GM18502 (cell line): ENCODE measurements around the gene AP5B1.

ENCODE experiments used
- ATAC-seq: cut with Tn5 transposase; IDR thresholded peaks from one replicate; pipeline ENCODE4 v1.9.1; 2021; ENCODE audit warnings: mild to moderate bottlenecking; ENCODE audit not compliant: unreplicated experiment, poor library complexity

Gene AP5B1

DNA sequence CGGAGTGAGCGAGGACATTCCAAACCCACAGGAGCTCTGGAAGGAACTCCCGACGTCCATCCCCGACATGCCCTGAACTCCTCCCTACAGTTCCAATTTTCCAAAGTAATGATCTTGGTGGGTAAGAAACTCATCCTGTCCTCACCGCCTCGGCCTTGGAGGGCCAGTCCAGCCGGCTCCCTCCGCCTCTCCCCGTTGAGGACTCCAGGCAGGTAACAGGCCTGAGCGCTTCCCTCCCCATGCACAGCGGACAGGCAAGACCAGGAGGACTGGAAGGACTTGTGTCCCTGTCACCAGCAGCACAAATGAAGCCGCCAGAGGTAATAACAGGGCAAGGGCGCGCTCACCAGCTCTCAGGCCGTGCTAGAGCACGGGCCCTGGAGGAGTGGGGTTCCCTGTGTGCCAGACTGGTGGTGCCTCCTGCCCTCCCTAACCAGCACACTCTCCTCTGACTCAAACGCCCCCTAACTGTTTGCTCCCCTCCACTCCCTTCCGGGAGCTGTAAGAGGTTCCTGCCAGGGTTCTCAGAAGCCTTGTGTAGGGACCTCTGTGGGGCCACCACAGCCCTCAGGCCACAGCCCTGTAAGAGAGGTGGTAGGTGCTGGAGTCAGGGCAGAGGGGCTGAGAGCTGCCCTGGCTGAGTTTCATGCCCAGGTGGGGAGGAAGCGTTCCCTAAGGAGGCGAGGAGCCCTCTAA is 23.2 kb upstream of the AP5B1 start:
- ATAC-seq, result no peak

DNA sequence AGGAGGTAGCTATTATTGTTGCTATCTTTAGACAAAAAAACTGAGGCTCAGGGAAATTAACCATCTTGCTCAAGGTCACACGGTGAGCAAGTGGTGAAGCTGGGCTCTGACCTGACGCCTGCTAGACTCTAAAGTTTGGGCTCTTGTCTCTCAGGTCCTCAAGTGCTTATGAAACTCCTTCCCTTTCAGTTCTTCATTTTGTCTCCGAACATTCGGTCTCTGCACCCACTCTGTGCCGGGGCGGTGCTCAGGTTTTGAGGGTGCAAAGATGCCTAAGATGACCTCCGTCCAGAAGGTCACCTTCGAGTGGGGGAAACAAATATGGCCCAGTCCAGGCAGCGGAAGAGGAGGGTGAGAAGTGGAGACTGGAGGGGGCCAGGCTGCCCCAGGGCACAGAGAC is 22.1 kb upstream of the AP5B1 start:
- no peak for ATAC-seq

DNA sequence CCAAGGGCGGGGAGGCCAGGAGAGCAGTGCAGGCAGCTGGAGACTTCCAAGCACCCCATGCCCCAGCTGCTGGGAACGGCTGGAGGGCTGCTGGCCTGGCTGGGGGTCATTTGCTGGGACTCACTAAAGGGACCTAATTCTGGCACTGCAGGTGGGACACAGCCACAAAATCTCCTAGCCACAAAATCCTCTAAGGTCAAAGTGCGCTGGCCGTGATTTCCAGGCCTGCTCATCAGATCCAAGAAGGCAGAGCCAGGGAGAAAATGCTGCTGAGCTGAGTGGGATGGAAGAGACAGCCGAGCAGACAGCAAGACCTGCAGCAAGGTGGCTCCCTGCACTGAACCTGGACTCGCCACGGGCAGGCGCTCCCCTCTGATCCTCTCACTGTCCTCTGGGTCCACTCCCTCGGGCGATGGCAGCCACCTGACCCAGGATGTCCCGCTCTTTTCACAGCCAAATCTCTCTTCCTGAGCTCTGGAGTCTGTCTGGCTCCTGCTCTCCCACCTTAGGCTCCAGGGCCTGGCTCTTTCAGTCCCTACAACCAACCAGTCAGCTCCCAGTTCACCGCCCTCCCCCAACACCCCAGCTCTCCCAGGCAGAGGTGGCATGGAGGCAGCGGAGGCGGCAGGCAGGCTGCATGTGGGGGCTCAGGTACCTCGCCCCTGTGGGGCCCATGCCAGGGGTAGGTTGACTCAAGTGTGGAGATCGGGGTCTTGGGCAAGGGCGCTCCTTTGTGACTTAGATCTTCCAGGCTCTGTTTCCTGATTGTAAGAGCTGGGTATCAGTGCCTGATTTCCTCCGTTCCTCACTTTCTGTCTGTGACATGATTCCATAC is 20.6 kb upstream of the AP5B1 start:
- ATAC-seq, result no peak

DNA sequence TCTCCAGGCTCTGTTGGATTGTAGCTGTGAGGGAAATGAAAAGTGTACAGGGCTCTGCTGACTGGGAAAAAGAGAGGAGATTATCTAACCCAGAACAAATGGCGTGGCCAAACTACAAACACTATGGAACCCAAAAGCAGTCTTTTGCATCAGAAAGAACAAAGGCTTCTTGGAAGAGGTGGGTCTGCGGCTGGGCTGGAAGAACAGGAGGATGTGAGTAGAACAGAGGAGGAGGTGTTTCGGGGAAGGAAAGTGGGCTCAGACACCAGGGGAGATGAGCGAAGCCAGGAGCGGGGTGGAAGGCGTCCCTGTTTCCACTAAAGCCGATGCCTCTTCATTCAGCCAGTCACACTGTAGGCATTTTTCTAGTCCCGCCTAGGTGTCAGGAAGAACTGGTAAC is 18.1 kb upstream of the AP5B1 start:
- no peak for ATAC-seq

DNA sequence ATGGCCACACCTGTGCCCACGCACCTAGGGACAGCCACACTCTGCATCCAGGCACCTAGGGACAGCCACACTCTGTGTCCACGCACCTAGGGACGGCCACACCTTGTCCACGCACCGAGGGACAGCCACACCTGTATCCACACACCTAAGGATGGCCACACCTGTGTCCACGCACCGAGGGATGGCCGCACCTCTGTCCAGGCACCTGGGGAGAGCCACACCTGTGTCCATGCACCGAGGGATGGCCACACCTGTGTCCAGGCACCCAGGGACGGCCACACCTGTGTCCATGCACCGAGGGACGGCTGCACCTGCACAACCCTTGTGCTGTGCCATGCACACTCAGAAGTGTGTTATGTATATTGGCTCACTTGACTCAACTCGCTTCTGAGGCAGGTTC is 16.9 kb upstream of the AP5B1 start:
- no peak for ATAC-seq

DNA sequence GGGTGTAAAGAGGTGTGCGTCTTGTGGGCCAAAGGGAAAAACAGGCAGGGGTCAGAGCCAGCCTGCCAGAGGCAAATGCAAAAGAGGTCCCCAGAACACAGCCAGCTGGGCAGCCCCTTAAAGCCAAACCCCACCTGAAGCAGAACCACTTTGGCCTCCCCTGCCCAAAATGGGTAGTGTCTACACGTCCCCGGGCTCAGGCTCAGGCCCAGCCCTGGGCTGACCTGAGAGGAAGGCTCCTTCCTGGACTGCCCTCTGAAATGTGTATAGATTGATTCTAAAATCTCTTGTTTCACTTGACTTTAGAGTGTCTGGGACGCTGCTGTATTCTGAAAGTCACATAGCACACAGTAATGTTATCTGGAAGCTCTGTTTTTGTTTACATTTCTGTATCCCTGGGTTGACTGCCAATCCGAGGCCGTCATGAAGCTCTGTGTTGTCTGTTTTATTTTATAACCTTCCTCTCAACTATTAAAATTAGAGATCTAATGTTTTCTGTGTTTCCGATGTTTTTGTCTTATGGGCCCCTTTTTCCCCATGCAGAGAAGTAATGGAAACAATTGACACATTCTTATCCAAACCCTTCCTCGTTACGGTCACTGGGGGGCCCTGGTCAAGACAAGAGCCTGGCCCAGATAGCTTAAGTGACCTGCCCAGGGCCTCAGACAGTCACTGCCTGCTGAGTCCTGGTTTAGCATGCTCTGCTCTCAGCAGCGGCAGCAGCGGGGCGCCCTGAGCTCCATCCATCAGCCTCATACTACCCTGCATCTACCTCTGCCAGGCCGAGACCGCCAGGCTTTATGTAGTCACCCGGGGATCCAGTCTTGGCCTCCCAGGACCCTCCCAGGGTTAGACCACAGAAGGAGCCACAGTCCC is 16.2 kb upstream of the AP5B1 start:
- ATAC-seq, result no peak

DNA sequence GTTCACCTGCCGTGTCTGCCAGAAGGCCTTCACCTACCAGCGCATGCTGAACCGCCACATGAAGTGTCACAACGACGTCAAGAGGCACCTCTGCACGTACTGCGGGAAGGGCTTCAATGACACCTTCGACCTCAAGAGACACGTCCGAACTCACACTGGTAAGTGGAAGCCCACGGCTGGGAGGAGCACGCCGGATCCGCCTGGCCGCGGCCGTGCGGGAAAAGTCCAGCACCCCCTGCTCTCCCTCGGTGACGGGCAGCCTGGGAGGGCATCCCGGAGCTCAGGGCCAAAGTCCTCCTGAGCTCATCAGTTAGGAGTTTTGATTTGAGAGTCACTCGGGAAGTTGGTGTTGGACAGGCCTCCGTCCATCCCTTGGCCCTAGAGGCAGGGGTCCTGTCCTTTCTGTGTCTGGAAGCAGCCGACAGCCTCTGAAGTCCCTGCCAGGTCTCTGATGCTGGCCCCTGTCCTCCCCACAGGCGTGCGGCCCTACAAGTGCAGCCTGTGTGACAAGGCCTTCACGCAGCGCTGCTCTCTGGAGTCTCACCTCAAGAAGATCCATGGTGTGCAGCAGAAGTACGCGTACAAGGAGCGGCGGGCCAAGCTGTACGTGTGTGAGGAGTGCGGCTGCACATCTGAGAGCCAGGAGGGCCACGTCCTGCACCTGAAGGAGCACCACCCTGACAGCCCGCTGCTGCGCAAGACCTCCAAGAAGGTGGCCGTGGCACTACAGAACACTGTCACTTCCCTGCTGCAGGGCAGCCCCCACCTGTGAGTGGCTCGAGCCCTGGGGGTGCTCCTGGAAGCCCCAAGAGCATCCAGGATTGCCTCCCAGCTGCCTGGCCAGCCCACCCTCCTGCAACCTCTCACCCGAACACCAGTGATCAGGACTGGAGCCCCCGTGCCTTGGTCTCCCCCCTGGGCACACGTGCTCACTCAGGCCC is 14.1 kb upstream of the AP5B1 start:
- ATAC-seq, result no peak

DNA sequence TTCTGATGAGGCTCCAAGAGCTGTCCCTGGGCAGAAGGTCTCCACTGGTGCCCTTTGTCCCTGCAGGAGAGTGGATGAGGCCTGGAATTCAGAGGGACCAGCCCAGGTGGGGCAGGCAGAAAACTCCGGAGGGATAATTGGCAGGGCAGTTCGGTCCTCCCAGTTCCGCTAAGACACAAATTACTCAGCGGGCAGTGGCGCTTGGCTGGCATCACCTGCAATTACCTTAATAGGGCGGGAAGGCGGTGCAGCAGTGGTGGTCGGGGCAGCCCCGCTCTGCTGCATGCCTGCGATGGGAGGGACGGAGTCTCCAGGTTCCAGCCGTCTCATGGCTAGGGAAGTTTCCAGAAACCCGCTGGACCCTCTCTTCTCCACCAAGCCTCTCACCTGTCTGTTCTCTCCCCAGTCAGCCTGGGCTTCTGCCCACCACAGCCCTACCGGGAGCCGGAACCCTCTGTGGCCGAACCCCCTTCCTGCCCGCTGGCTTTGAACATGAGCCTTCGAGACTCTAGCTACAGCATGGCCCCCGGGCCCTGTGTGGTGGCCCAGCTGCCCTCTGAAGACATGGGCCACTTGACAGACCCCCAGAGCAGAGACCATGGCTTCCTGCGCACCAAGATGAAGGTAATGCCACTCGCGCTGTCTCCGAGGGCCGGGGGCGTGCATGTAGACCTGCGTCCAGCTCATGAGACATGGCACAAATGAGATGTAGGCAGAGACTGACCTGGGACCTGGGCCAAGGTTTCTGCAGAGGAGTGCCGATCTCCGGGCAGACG is 13.0 kb upstream of the AP5B1 start:
- no peak for ATAC-seq

DNA sequence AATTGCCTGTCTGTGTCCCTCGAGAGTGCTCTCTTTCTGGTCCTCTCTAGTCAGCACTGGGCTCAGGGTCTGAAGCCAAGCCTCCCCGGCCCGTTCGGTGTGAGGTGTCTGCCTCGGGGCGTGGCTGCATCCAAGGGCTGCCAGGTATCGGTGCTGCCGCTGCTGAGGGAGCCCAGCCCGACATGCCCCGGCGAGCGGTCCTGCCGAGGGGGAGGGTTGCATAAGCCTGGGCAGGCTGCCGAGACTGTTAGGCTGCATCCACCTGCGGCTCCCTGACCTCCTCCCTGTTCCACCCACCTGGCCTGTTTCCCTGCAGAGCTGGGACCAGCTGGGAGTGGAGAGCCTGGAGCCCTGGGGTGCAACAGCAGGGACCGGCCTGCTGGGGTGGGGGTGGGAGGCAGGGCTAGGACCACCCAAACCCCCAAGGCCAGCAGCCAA is 12.4 kb upstream of the AP5B1 start:
- no peak for ATAC-seq

DNA sequence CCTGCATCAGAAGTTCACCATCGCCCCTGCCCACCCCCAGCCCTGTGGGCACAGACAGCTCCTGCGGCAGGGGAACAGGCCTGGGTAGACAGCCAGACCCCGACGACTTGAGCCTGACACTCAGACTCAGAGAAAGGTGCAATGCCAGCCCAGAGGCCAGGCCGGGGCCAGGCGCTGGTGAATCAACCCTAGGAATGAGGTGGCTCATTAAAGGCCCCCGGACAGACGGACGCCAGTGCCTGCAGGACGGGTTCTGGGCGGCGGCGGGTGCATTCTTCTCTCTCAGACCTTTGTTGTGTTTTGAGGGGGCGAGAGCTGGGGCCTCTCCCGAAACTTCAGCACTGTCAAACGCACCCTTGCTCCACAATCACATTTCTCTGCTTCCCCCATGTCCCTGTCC is 11.7 kb upstream of the AP5B1 start:
- ATAC-seq, result no peak

DNA sequence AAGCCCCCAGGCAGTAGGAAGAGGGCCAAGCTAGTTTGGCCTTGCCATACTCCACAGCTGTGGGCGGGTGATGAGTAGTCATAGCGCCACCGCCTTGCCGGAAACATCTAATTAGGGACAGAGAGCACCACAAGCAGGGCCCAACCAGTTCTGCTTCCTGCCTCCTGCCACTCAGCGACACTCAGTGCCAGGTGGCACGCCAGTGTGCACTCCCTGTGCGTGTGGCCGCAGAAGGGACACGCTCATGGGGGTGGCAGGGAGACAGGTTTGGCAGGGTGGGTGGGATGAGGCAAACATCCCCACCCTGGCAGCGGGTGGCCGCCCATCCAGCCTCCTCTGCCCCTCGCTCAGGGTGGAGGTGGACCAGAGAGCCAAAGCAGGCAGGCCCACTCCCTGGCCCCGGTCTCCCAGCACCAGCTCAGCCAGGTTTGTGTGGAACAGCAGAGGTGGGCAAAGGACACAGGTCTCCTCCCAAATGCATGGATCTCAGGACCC is 11.0 kb upstream of the AP5B1 start:
- ATAC-seq, result no peak

DNA sequence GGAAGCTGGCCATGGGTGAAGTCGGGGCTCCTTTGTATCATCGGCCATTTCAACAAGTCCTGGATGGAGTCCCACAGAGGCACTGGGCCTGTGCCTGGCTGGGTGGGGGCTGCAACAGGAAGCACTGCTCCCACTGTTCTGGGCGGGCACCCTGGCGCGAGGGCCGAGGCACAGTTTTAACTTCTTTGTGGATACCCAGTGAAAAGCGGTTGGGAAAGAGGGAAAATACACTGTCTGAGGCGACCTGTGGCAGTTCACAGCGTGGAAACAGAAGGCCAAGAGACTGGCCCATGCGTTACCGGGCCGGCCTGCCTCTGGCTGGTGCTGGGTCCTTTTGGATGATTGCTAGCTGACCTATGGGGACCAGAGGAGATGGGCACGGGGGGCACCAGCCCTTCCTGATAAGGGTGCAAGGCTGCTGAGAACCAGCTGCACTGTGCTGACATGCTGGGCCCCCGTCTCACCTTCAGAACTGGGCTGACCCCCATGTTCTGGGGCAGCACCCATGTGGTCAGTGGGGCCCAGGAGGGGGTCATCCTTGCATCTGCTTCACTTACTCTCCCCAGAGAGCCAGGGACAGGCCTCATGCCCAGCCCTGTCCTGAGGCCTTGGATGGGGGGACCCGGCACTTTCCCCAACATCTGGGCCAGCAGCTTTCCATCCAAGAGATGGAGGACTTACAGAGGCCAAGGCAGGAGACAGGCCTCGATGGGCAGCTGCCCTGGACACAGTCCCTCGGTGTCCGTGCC is 10.3 kb upstream of the AP5B1 start:
- no peak for ATAC-seq

DNA sequence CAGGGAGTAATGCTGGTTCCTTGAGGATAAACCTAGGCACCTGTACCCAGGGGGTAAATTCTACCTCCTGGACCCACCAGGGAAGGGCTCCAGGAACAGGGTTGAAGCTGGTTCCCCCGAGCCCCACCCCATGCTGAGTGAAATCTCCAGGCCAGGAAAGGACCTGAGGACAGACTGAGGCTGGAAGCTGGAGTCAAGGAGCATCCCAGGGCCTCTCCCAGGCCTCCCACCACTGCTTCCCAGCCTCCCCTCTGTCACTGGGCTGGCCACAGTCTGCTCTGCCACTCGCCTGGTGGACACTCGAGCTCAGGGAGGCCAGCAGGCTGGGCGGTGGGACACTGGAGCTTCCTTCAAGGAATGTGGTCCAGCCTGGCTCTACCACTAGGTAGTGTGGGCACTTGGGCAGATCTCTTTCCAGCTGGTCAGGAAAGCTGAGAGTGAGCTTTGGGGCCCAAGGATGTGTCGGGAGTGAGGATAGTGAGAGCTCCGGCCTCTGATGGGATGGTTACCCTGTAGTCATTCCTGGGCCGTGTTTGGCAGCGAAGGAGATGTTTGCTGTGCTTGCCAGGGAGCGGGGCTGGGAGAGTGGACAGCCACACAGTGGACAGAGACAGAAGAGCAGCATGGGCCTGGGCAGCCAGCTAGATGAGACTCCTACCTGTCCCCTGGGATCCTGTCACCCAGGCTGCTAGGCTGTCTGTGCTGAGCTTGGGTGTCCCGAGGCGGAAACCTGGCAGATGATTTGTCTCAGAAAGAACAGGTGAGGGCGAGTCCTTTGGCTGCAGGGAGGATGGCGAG is 9.5 kb upstream of the AP5B1 start:
- ATAC-seq, result no peak

DNA sequence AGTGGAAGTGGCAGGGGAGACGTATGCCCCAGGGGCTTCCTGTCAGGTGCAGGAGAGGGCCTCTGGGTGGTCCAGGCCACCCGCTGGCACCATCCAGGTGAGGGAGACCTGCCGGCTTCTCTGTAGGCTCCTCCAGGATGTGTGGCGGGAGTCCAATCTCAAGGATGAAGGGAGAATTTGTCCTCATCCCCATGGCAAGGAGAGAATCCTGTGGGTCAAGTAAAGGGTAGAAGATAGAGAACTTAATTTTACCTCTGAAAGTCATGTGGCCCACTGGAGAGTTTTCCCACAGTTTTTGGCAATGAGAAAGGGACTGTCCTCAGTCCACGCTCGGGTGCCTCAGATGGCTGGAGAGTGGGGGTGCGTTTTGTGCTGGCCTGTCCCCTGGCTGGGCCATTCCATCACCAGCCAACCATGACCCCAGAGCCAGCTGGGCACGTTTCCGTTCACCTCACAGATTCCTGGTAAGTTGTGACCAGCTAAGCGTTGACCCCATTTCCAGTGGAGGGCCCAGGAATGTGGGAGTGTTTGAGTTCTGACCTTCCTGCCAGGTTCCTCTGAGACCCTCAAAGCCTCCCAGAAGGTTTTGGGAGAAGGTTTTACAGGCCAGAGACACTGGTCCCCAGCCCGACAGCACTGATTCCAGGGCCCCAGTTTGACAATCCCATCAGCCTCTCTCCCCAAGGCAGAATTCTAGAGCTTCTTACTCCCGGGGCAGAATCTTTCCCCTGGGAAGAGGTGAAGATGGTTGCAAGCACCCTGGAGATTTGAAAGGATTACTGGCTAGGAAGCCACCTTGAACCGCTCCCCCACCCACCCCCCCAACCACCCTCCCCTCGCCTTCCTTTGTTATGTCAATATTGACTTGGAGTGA is 8.7 kb upstream of the AP5B1 start:
- no peak for ATAC-seq

DNA sequence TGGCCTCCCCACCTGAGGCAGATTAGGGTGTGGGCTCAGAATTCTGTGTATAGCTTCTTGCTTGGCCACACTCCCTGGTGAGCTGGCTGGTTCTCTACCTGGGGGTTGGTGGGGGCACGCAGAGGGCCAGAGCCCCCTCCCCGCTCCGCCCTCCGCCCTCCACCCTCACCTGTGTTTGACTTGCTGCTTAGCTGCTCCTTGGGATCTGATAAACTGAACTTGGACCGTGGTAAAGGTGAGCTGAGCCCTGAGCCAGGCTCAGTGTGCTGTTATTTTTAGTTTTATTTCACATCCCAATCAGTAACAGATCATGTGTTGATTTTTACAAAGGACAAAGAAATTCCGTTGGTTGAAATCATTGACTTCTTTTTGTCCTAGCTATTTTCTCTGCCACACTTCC is 8.0 kb upstream of the AP5B1 start:
- no peak for ATAC-seq
